Thymus (tissue), 11 donors: ENCODE measurements around the gene ZKSCAN5. TPM values are rescaled to one million over a fixed set of nuclear protein-coding genes. Genes with fewer than 3 reads are reported as not detected.
A peak's percentile ranks its signal among the peaks of the same experiment; 100 is the strongest.
"Not testable (repeated sequence)": the region's sequence is repeated elsewhere in the genome, so short reads cannot be mapped to it uniquely, and the experiment has no call there.

ENCODE experiments used
- DNase-seq, 9 donors: peaks; one replicate each; pipeline ENCODE4 v3.0.0-alpha.2; 2013; ENCODE audit warnings: low spot score in 9 of 9, low read depth in 6 of 9, missing footprints in 1 of 9
- H3K27ac ChIP-seq, 2 donors: one replicate each; pipeline ENCODE4 v1.5.1; 2013; ENCODE audit warnings: control low read depth in 1 of 2, low read depth in 1 of 2, low read length in 1 of 2, mild to moderate bottlenecking in 1 of 2, moderate library complexity in 1 of 2
- H3K27me3 ChIP-seq, 2 donors: one replicate each; pipeline ENCODE4 v1.5.1; 2013; ENCODE audit warnings: low read length in 1 of 2; ENCODE audit not compliant: control insufficient read depth in 2 of 2, insufficient read depth in 1 of 2
- H3K36me3 ChIP-seq, 2 donors: one replicate each; pipeline ENCODE4 v1.5.1; 2013; ENCODE audit warnings: low read length in 1 of 2, mild to moderate bottlenecking in 1 of 2, moderate library complexity in 1 of 2; ENCODE audit not compliant: control insufficient read depth in 2 of 2, insufficient read depth in 2 of 2
- H3K4me1 ChIP-seq, 2 donors: one replicate each; pipeline ENCODE4 v1.5.1; 2013; ENCODE audit warnings: low read length in 2 of 2; ENCODE audit not compliant: control insufficient read depth in 2 of 2, insufficient read depth in 2 of 2
- H3K4me3 ChIP-seq, 2 donors: one replicate each; pipeline ENCODE4 v1.5.1; 2013; ENCODE audit warnings: low read length in 2 of 2, control low read depth in 1 of 2, mild to moderate bottlenecking in 1 of 2
- H3K9me3 ChIP-seq, 2 donors: one replicate each; pipeline ENCODE4 v1.5.1; 2013; ENCODE audit warnings: low read length in 1 of 2, mild to moderate bottlenecking in 1 of 2; ENCODE audit not compliant: control insufficient read depth in 2 of 2, insufficient read depth in 1 of 2
- WGBS: extraction: QIAGEN DNeasy Blood & Tissue Kit; methylation state at CpG from one replicate; pipeline ENCODE4 v1.1.7; 2013; 5-methylcytosine and 5-hydroxymethylcytosine counted together
- polyA plus RNA-seq: library from polyadenylated mRNA; stranded (reverse); fragments of 200-250 nt; gene quantifications from one replicate; pipeline ENCODE4 v1.2.3, GENCODE V29; 2013
- total RNA-seq: library from RNA; stranded (reverse); fragments of 120-200 nt; gene quantifications from one replicate; pipeline ENCODE4 v1.2.4, GENCODE V29; 2013
- donor health status: healthy.

The ZKSCAN5 gene
- total and polyA plus RNA-seq, 2 donors = 5.7 to 11.0 TPM

- Histone ChIP-seq H3K9me3 (no peaks in the 10 kb centered on the region), H3K27ac (peak overlapping the region in 1 of 2 donors; percentile 57), H3K4me3 (no peak overlapping the region), H3K4me1 (peaks cover 9 to 21% of the 10 kb centered on the region in 2 donors), H3K27me3 (no peaks in the 10 kb centered on the region), H3K36me3 (peaks cover 56 to 71% of the 10 kb centered on the region in 2 donors)
- WGBS = 95% methylated on average over 2 of the region's 2 CpGs
- no peak for DNase-seq
Observed at GRCh38 chr7:99562832-99563231, 58.4 kb downstream of the ZKSCAN5 start.

- Histone ChIP-seq H3K27me3 (no peaks in the 10 kb centered on the region), H3K36me3 (peaks cover 58 to 74% of the 10 kb centered on the region in 2 donors), H3K4me3 (no peak overlapping the region), H3K27ac (no peak overlapping the region), H3K4me1 (peaks cover 8 to 21% of the 10 kb centered on the region in 2 donors), H3K9me3 (no peaks in the 10 kb centered on the region)
- no peak for DNase-seq
- WGBS = 98% methylated on average over 10 of the region's 10 CpGs
Observed at GRCh38 chr7:99563650-99564049, 59.2 kb downstream of the ZKSCAN5 start.

- H3K4me3 ChIP-seq, H3K27ac ChIP-seq, DNase-seq, H3K27me3 ChIP-seq, H3K4me1 ChIP-seq, H3K9me3 ChIP-seq: not testable (repeated sequence)
- WGBS = 98% methylated on average over 7 of the region's 7 CpGs
- H3K36me3 ChIP-seq = peaks cover 39 to 85% of the 10 kb centered on the region in 2 donors
Observed at GRCh38 chr7:99568770-99569169, 64.3 kb downstream of the ZKSCAN5 start.

- no peak for DNase-seq
- Histone ChIP-seq H3K27ac (no peak overlapping the region), H3K4me3 (no peak overlapping the region), H3K36me3 (peaks cover 16 to 68% of the 10 kb centered on the region in 2 donors), H3K4me1 (no peaks in the 10 kb centered on the region), H3K9me3 (peaks cover 0 to 2% of the 10 kb centered on the region in 2 donors), H3K27me3 (no peaks in the 10 kb centered on the region)
- WGBS = 97% methylated on average over 3 of the region's 3 CpGs
Observed at GRCh38 chr7:99571768-99572167, 67.3 kb downstream of the ZKSCAN5 start.

GRCh38 chr7:99573257-99573656 is 68.8 kb downstream of the ZKSCAN5 start:
- no peak overlapping the region for H3K4me3 ChIP-seq
- H3K36me3 ChIP-seq = peaks cover 14 to 62% of the 10 kb centered on the region in 2 donors
- WGBS = 94% methylated on average over 1 of the region's 1 CpG
- DNase-seq = no peak
- H3K9me3 ChIP-seq = peaks cover 0 to 2% of the 10 kb centered on the region in 2 donors
- no peaks in the 10 kb centered on the region for H3K4me1 ChIP-seq
- no peaks in the 10 kb centered on the region for H3K27me3 ChIP-seq
- H3K27ac ChIP-seq = no peak overlapping the region

GRCh38 chr7:99576251-99576650 is 71.8 kb downstream of the ZKSCAN5 start:
- H3K36me3 ChIP-seq = peaks cover 9 to 36% of the 10 kb centered on the region in 2 donors
- H3K4me1 ChIP-seq = peaks cover 8 to 14% of the 10 kb centered on the region in 2 donors
- no peak for DNase-seq
- peaks cover 0 to 2% of the 10 kb centered on the region in 2 donors for H3K9me3 ChIP-seq
- no peaks in the 10 kb centered on the region for H3K27me3 ChIP-seq
- no peak overlapping the region for H3K27ac ChIP-seq
- 96% methylated on average over 3 of the region's 3 CpGs for WGBS
- no peak overlapping the region for H3K4me3 ChIP-seq

GRCh38 chr7:99579281-99579955 is 75.0 kb downstream of the ZKSCAN5 start:
- no peak overlapping the region for H3K27ac ChIP-seq
- DNase-seq = no peak
- WGBS = 72% methylated on average over 10 of the region's 10 CpGs
- no peaks in the 10 kb centered on the region for H3K9me3 ChIP-seq
- H3K4me1 ChIP-seq = peaks cover 8 to 14% of the 10 kb centered on the region in 2 donors
- peaks cover 0 to 8% of the 10 kb centered on the region in 2 donors for H3K36me3 ChIP-seq
- H3K27me3 ChIP-seq = no peaks in the 10 kb centered on the region
- H3K4me3 ChIP-seq = peak overlapping the region; percentile 52 to 57

- Histone ChIP-seq H3K27me3 (no peaks in the 10 kb centered on the region), H3K4me3 (peak overlapping the region; percentile 52 to 57), H3K36me3 (peaks cover 0 to under 1% of the 10 kb centered on the region in 2 donors), H3K9me3 (no peaks in the 10 kb centered on the region), H3K27ac (peak overlapping the region in 1 of 2 donors; percentile 11), H3K4me1 (peaks cover 8 to 14% of the 10 kb centered on the region in 2 donors)
- peak in 6 of 9 donors; percentile 46 to 85 (median 68) for DNase-seq
- 3% methylated on average over 54 of the region's 54 CpGs for WGBS
Observed at GRCh38 chr7:99579956-99580777, 75.7 kb downstream of the ZKSCAN5 start.

- H3K4me3 ChIP-seq = peak overlapping the region; percentile 52 to 57
- H3K36me3 ChIP-seq, H3K27me3 ChIP-seq, DNase-seq, H3K27ac ChIP-seq, H3K9me3 ChIP-seq: not testable (repeated sequence)
- peaks cover 8 to 14% of the 10 kb centered on the region in 2 donors for H3K4me1 ChIP-seq
- WGBS = 65% methylated on average over 4 of the region's 4 CpGs
Observed at GRCh38 chr7:99580778-99581332, 76.4 kb downstream of the ZKSCAN5 start.
